ENCODE measurements around the gene DLGAP1.

The DLGAP1 gene

DNA sequence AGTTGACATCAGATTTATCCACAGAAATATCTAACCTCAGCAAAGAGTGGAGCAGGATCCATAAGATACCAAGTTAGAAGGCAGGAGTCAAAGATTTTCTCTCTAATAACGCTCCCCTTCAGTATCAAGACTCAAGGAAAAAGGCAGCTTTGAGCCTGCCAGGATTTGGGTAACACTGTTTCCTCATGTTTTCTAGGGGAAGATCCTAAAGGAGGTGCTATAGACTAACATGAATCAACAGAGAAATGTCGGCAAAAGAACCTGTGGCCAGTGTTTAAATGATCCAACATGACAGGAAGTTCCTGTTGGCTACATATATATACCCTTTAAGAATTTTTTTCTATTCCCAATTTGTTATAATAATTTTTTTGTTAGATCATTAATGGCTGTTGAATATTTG, 602.8 kb downstream of the DLGAP1 start:
- no peak for DNase-seq

GRCh38 chr18:3851159-3851558, 603.9 kb downstream of the DLGAP1 start:
- no peak for DNase-seq

GRCh38 chr18:3848316-3848715, 606.8 kb downstream of the DLGAP1 start:
- DNase-seq: no peak

DNA sequence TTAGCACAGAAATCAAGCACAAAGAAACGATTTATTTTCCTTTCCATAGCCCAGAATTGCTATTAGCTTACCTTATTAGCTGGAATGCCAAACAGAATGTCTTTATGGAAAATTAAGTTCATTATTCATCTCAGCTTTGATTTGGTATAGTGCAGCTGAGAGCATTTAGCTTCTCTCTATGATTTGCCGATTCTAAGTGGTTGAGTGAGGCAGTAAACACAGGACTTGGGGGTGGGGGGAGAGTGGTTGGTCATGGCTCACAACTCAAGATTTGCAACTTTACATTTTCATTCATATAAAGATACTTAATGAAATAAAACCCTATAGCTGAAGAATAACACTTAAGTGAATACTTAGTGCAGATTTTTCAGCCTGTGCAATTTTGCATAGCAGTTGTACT, 609.9 kb downstream of the DLGAP1 start:
- no peak for DNase-seq

DNA sequence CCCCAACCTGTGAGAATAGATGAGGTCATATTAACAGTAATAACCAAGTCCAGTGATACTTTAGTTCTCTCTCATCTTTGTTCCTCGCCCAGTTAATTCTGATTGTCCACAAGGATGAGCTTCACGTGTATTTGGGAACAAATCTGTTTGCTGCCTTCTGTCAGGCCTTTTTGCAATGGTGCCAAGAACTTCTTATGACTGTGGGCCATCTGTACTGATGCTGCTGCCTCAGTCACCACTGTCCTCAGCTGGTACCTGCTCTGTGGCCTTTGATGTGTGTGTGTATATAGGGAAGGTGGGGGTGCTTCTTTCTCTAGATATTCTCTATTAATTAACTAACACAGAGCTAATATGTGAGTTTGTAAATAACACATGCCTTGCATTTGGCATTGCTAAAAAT, 612.3 kb downstream of the DLGAP1 start:
- DNase-seq: no peak

DNA sequence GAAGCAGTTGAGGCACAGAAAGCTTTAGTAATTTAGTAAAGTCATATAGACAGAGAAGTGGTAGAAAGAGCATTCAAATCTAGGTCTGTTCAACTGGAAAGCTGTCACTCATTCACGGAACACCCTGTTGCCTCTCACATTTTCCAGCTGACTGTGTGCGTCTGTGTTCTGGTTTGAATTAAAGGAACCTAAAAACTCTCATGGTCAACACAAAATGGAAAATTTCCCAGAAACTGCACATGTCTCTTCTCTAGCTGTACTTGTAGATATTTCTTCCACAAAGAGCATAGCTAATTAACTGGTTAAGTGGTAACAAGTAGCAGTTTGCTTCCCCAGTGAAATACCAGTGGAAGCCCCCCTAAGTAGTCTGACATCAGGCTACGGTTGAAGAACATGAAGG, 614.3 kb downstream of the DLGAP1 start:
- DNase-seq: no peak

- DNase-seq: no peak
These were observed 615.5 kb downstream of the DLGAP1 start for GRCh38 chr18:3839581-3839981.

GRCh38 chr18:3836483-3837335, 618.4 kb downstream of the DLGAP1 start:
- no peak for DNase-seq

DNA sequence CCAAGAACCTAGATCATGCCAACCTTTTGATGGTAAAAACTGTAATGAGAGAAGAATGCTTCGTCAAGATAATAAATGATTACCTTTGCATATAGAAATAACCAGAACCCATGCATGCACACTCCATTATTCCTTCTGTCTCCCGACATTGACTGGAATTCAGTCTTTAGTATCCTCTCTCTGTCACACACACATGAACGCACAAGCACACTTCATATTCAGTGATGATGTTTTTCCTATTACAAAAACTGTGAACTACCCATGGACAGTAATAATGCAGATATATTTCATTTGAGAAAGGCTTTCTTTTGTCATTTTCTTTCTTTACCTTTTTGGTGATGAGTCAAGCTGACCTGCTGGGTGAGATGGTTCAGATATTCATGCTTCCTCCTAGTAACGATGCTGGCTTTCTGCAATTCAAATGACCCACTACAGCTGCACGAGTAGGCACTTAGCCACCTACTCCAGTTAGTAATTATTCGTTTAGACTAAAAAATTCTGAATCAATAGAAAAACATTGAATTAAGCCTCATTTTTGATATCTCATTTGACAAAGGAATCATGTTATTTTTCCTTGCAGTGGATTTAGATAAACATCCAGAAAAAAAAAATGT, 623.0 kb downstream of the DLGAP1 start:
- DNase-seq: no peak

DNA sequence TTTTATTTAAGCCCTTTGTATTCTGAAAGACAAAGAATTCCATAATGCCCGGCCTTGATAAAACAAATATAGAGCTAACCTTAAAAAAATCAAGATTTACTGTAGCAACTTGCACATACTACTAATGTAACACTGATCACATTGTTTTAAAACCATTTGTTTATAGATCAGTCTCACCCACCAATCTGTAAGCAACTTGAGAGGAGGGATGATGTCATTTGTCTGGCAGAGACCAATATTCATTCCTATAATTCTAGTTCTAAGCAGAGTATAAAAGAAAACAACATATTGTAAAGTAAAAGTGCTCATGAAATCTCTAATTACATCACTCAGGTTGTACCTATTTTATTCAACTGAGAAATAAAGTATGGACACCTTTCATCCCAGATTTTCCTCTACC, 624.5 kb downstream of the DLGAP1 start:
- DNase-seq: no peak

DNA sequence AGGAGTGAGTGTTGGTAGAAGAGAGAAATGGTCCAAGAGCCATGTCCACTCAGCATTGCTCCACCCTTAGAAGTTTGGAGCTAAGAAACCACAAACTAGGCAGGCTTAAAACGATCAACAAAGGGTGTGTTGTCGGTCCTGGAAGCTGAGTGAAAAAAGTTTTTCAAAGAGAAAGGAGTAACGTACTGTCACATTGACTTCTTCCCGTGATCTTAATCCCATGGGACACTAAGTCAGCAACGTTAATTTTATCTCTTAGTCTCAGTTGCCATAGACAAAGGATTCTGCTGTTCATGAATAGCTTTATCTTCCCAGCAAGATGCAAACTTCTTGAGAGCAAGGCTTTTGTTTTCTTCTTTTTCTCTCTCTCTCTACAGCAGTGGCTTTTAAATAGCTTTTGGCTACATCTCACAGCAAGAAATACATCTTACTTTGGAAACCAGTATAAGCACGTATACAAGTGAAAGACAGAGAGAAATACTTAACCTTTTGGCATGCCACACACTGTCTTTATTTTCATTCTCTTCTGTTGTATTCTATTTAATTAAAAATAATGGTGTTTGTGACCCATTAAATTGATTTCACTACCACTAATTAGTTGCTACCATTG, 627.8 kb downstream of the DLGAP1 start:
- DNase-seq: no peak

- DNase-seq: no peak
These were observed 629.1 kb downstream of the DLGAP1 start for GRCh38 chr18:3826021-3826420.

DNA sequence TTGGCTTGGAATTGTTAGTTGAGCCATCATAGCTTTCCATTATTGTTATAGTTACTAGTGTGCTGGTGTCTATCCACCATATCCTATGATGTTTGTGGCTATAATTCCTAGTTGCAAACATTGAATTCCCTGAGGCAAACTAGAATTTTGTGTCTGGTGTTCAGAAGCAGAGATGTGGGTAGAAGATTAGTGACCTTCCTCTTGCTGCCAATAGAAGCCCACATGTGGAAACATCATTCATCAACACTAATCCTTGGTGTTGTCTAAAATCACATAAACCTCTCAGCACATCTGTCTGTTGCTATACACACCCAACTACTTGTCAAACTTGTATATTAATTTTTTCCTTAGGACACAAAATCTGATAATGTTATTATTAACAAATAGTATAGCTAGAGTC, 631.0 kb downstream of the DLGAP1 start:
- DNase-seq: no peak

GRCh38 chr18:3823073-3823472, 632.0 kb downstream of the DLGAP1 start:
- no peak for DNase-seq

DNA sequence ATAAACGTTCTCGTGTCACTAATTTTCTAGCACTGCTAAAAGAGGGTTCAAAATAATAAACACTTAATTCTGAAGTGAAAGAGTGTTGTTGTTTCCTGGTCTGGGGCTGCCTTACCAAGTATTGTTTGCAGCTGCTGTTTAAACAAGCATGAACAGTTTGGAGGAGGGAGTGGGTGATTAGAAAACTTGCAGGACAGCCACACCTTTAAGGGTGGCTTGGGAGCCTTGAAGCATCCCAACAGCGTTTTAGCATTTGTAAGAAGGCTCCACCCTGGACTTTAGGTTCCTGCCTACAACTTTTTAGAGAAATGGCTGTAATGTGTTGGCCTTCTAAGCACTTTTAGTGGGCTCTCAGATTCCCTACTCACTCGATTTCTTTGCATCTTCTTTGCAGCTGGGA, 633.6 kb downstream of the DLGAP1 start:
- DNase-seq: no peak

GRCh38 chr18:3819961-3820360, 635.1 kb downstream of the DLGAP1 start:
- no peak for DNase-seq

DNA sequence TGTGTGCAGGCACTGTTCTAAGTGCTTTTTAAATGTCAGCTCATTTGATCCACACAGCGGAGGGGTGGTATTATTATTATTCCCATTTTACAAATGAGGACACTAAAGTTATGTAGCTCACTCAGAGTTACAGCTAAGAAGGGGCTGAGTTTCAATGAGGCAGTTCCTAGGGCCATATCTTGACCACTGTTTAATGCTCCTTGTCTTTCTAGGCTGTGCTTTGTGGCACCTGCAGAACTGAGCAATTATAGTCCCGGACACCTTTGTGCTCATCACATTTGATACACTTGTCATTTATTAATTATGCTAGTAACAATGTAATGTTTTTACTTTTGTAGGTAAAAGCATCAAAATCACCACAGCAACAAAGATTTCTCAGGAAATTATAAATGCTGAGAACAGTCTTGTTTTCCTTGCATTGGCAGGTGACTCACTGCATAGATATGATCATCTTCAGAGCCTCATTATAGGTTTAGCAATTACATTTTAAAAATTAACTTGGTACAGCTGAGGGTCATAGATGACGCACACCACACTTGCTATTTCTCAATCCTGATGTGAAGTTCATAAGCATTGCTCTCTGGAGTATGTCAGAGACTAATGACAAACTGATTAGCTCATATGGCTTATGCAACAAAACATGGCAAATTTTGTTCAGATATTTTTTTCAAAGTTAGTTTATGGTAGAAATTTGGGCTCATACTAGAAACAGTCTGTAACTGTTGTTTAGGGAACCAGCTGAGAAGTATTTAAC, 638.3 kb downstream of the DLGAP1 start:
- no peak for DNase-seq

- DNase-seq: no peak
These were observed 639.1 kb downstream of the DLGAP1 start for GRCh38 chr18:3815991-3816390.

DNA sequence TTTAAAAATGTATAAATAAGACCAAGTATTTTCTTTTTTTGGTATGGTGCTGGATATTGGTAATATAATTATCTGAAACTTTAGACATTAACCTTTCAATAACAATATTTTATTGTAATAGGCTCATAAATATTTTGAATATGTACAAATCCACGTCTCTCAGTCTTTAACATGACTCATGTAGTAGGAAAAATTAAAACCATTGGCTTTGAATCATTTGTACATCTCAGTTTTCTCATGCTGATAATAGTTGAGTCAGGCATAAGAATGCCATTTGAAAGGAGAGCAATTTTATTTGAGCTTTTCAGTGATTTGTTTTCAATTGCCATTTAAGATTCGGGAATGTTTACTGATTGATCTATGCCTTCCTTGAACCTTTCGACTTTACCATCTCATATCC, 640.3 kb downstream of the DLGAP1 start:
- no peak for DNase-seq

DNA sequence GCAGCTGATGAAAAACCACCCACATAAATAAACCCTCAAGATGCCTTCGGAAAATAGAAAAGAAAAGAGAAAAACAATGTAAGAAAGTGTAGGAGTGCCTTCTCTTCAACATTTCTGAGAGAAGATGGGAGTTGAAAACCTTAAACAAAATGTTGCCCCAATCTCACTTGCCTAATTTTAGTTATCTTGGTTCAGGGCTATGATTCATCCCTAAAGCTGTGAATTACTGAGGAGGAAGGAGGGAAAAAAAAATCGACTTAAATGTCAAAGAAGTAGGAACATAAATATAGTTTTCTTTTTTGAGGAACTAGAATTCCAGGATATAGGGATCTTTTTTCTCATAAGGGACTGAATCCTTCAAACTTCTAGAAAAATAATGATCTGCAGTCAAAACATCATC, 644.8 kb downstream of the DLGAP1 start:
- no peak for DNase-seq

DNA sequence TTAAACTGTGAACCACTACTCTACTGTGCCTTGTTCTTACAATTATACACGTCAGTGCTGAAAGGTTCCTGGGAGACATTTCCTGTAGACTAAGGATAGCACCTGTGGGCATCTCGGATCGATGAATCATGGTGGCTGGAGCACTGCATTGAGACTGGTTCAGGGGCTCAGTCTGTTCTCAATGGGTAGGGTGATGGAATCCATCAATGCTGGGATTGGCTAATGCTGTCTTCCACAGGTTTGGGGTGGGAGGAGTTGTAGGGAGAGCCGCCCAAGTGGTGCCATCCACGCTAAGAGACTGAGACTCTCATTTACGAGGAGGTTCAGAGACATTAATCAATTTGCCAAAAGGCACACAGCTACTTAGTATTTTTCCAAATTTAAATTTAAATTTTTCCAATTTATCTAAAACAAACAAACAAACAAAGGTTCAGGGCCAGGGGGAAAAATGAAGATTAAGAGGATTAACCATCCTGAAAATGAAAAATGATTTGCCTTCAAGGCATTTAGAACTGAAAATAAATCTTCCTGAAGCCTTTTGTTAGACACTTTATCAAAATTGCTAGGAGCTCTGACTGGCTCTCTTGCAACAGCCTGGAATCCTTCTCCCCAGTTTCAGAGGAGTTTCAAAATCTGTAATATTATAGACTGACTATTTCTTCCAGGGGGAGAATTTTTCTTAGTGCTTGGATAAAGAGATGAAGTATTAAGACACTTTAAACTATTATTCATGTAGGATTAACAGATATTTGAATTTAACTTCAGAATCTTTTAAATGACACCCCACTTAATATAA, 645.9 kb downstream of the DLGAP1 start:
- no peak for DNase-seq

DNA sequence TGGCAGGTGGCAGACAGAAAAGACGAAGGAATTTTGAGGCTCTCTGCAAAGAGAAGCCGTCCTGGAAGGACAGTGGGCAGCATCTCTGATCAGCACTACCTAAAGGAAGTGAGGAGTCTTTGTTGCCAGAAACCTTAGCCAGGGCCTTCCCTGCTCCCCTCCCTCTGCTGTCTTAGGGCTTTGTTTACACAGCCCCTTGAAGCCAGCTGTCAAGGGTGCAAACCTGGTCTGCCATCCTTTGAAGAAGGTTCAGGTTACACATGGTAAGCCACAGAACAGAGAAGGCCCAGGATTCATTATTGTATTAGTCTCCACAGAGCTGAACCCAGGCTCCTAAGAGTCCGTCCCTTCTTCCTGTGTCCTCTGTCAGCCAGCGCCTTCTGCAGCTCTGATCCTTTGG, 648.5 kb downstream of the DLGAP1 start:
- DNase-seq: no peak

DNA sequence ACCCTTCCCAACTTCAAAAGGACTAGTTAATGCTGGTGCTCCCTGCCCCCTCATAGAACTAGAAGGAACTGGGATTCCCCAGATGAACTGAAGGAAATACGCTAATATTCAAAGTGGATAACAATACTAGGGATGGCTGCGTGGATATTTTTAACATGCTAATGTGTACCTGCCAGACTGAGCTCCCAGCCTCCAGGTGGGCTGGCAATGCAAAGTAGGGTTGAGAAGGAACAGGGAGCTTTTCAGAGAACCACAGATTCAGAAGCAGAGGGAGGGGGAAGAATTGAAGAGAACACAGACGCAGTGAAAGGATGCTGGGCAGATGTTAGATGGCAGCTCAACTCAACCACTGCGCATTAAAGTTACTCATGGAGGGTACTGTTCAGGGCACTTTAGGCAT, 650.8 kb downstream of the DLGAP1 start:
- no peak for DNase-seq

Data from activated gamma-delta T cell (primary cell).